ENCODE results near the gene KCNQ5. TPM values are rescaled to one million over a fixed set of nuclear protein-coding genes. Genes with fewer than 3 reads are reported as not detected.

Gene KCNQ5
- total RNA-seq, 3 donors from 2014 or later (not counting 1 experiment from before 2014, with no cell fraction given), result 8.2 to 9.7 (median 8.7) TPM

DNA sequence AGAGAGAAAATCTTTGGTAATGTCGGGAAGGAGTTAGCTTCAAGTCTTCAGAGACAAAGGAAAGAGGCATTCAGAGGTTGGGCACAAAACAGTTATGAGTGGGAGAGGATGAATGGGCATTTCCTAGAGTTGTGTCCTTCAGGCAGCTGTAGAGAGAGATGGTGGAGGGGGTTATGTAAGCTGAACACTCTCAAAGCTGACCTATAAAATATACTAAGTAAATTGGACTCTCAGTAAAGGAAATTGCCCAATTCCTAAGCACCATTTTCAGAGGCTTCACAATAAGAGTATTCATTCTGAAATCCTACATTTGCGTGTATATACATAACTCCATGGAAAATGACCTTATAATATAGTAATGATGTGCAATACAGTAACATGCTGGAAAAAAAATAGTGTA, 161.2 kb downstream of the KCNQ5 start:
- H3K4me3 Mint-ChIP-seq, result no peak overlapping the region
- no peaks in the 10 kb centered on the region for H3K4me1 Mint-ChIP-seq
- TF ChIP-seq, protein P1, sequence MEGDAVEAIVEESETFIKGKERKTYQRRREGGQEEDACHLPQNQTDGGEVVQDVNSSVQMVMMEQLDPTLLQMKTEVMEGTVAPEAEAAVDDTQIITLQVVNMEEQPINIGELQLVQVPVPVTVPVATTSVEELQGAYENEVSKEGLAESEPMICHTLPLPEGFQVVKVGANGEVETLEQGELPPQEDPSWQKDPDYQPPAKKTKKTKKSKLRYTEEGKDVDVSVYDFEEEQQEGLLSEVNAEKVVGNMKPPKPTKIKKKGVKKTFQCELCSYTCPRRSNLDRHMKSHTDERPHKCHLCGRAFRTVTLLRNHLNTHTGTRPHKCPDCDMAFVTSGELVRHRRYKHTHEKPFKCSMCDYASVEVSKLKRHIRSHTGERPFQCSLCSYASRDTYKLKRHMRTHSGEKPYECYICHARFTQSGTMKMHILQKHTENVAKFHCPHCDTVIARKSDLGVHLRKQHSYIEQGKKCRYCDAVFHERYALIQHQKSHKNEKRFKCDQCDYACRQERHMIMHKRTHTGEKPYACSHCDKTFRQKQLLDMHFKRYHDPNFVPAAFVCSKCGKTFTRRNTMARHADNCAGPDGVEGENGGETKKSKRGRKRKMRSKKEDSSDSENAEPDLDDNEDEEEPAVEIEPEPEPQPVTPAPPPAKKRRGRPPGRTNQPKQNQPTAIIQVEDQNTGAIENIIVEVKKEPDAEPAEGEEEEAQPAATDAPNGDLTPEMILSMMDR (IDR thresholded peaks at IDR 0.05), result no peak
- Histone ChIP-seq H3K4me1 (ENCODE audit: control insufficient read depth, insufficient read depth, low read length) (no peaks in the 10 kb centered on the region), H3K36me3 (ENCODE audit: control insufficient read depth, insufficient read depth, low read length) (no peaks in the 10 kb centered on the region), H3K9me3 (ENCODE audit: control insufficient read depth, insufficient read depth, low read length) (no peaks in the 10 kb centered on the region), H3K27ac (ENCODE audit: low read length) (no peak overlapping the region), H3K27me3 (ENCODE audit: control insufficient read depth, insufficient read depth, low read length) (no peaks in the 10 kb centered on the region), H3K4me3 (ENCODE audit: low read length) (no peak overlapping the region)
- H3K27ac Mint-ChIP-seq, result no peak overlapping the region
- intact Hi-C loops (cut with micrococcal nuclease), result no loop called here
- 94% methylated on average over 1 of the region's 2 CpGs for WGBS (ENCODE audit: insufficient coverage)
- no peaks in the 10 kb centered on the region for H3K36me3 Mint-ChIP-seq
- DNase-seq (no peak), ATAC-seq (no peak)
- no peaks in the 10 kb centered on the region for H3K27me3 Mint-ChIP-seq (ENCODE audit: low read depth in 2 of 2)
- H3K9me3 Mint-ChIP-seq, result no peaks in the 10 kb centered on the region

DNA sequence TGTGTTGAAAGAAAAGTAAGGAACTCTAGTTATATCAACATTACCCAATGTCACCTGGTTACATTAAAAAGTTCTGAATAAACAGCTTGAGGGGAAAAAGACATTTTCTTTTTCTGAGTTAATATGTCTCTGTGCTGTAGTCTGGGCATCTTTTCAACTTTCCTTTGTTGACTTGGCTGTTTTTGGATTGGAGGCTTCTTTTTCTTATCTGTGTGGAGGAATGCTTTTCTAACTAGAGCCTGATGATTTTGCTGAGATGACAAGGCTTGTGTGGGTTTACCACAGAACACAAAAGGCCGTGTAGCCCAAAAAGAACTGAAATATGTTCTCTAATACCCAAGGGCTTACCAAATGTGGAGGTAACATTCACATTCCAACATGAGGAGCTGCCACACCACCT, 161.8 kb downstream of the KCNQ5 start:
- H3K4me1 Mint-ChIP-seq, result no peaks in the 10 kb centered on the region
- Histone ChIP-seq H3K27ac (ENCODE audit: low read length) (no peak overlapping the region), H3K4me1 (ENCODE audit: control insufficient read depth, insufficient read depth, low read length) (no peaks in the 10 kb centered on the region), H3K4me3 (ENCODE audit: low read length) (no peak overlapping the region), H3K27me3 (ENCODE audit: control insufficient read depth, insufficient read depth, low read length) (no peaks in the 10 kb centered on the region), H3K9me3 (ENCODE audit: control insufficient read depth, insufficient read depth, low read length) (no peaks in the 10 kb centered on the region), H3K36me3 (ENCODE audit: control insufficient read depth, insufficient read depth, low read length) (no peaks in the 10 kb centered on the region)
- TF ChIP-seq, protein P1 (IDR thresholded peaks at IDR 0.05), result no peak
- ATAC-seq (no peak), DNase-seq (no peak)
- intact Hi-C loops (cut with micrococcal nuclease), result no loop called here
- H3K36me3 Mint-ChIP-seq, result no peaks in the 10 kb centered on the region
- 44% methylated on average over 1 of the region's 1 CpG for WGBS (ENCODE audit: insufficient coverage)
- no peak overlapping the region for H3K27ac Mint-ChIP-seq
- H3K27me3 Mint-ChIP-seq (ENCODE audit: low read depth in 2 of 2), result no peaks in the 10 kb centered on the region
- H3K4me3 Mint-ChIP-seq, result no peak overlapping the region
- H3K9me3 Mint-ChIP-seq, result no peaks in the 10 kb centered on the region

DNA sequence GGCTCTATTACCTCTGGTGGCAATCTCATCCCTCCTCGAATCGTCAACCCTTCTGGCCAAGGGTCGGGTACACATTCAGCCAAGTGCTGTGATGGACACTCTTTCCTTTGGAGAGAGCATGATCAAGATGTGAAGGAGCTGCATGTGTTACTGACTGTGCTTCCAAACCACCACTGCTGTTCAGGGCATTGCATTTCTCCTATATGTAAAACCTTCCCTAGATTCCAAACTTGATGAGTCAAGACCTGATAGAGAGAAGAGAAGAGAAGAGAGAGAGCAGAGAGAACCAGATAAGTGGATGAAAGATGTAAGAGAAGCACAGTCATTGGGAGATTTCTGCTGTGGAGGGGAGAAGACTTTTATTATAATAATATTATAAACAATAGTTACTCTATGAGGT, 162.2 kb downstream of the KCNQ5 start:
- TF ChIP-seq, protein P1 (IDR thresholded peaks at IDR 0.05), result no peak
- H3K27me3 Mint-ChIP-seq (ENCODE audit: low read depth in 2 of 2), result no peaks in the 10 kb centered on the region
- no peaks in the 10 kb centered on the region for H3K9me3 ChIP-seq (ENCODE audit: control insufficient read depth, insufficient read depth, low read length)
- no peaks in the 10 kb centered on the region for H3K4me1 Mint-ChIP-seq
- H3K27ac ChIP-seq (ENCODE audit: low read length), result no peak overlapping the region
- no peaks in the 10 kb centered on the region for H3K36me3 ChIP-seq (ENCODE audit: control insufficient read depth, insufficient read depth, low read length)
- intact Hi-C loops (cut with micrococcal nuclease), result no loop called here
- H3K27me3 ChIP-seq (ENCODE audit: control insufficient read depth, insufficient read depth, low read length), result no peaks in the 10 kb centered on the region
- H3K9me3 Mint-ChIP-seq, result no peaks in the 10 kb centered on the region
- no peak overlapping the region for H3K4me3 ChIP-seq (ENCODE audit: low read length)
- H3K27ac Mint-ChIP-seq, result no peak overlapping the region
- no peak for DNase-seq
- no peaks in the 10 kb centered on the region for H3K36me3 Mint-ChIP-seq
- no peak for ATAC-seq
- no peaks in the 10 kb centered on the region for H3K4me1 ChIP-seq (ENCODE audit: control insufficient read depth, insufficient read depth, low read length)
- H3K4me3 Mint-ChIP-seq, result no peak overlapping the region
- WGBS (ENCODE audit: insufficient coverage), result 92% methylated on average over 3 of the region's 3 CpGs

DNA sequence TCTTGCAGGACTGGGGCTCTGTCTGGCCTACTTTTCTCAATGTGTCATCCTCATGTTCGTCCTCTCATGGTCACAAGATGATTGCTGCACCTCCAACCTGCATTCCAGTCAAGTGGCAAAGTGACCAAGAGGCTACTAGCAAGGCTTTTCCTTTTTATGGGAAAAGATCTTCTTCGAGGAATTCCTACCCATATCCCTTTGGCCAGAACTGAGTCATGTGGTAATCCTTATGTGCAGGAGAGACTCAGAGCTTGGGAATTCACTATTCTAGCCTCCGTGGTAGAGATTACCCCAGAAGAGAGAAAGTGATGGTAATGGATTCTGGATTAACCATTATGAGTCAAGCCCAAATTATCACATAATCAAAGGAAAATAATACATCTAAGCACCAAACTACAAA, 162.7 kb downstream of the KCNQ5 start:
- DNase-seq, result no peak
- no peaks in the 10 kb centered on the region for H3K36me3 Mint-ChIP-seq
- Histone ChIP-seq H3K4me1 (ENCODE audit: control insufficient read depth, insufficient read depth, low read length) (no peaks in the 10 kb centered on the region), H3K27ac (ENCODE audit: low read length) (no peak overlapping the region), H3K4me3 (ENCODE audit: low read length) (no peak overlapping the region), H3K27me3 (ENCODE audit: control insufficient read depth, insufficient read depth, low read length) (no peaks in the 10 kb centered on the region), H3K36me3 (ENCODE audit: control insufficient read depth, insufficient read depth, low read length) (no peaks in the 10 kb centered on the region), H3K9me3 (ENCODE audit: control insufficient read depth, insufficient read depth, low read length) (no peaks in the 10 kb centered on the region)
- H3K4me3 Mint-ChIP-seq, result no peak overlapping the region
- WGBS (ENCODE audit: insufficient coverage), result 78% methylated on average over 2 of the region's 3 CpGs
- TF ChIP-seq, protein P1 (IDR thresholded peaks at IDR 0.05), result no peak
- ATAC-seq, result no peak
- no peaks in the 10 kb centered on the region for H3K4me1 Mint-ChIP-seq
- no peaks in the 10 kb centered on the region for H3K27me3 Mint-ChIP-seq (ENCODE audit: low read depth in 2 of 2)
- H3K27ac Mint-ChIP-seq, result no peak overlapping the region
- no peaks in the 10 kb centered on the region for H3K9me3 Mint-ChIP-seq
- intact Hi-C loops (cut with micrococcal nuclease), result no loop called here
